ENCODE measurements around the gene CCDC71. TPM values are rescaled to one million over a fixed set of nuclear protein-coding genes. Genes with fewer than 3 reads are reported as not detected.
A peak's percentile ranks its signal among the peaks of the same experiment; 100 is the strongest.

Gene CCDC71
- total RNA-seq, 2 experiments from 2014 or later = 19.5 to 22.2 TPM

DNA sequence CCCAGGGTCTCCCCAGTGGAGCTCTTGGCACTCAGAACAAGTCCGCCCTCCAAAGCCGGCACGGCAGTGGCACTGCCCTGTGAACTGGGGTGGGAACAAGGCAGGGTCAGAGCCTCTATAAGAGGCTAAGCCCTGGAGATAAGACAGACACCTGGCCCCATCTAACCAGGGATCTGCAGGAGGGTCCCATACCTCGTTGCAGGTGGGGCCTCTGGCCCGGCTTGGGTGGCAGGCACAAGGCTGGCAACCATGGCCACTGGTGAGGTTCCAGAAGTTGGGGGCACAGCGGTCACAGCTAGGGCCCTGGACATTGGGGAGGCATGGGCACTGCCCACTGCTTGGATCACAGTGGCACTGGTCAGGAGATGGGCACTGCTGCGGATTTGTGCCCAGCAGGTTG, 41.9 kb downstream of the CCDC71 start:
- Mint-ChIP-seq H3K9me3 (ENCODE audit: low read depth) (no peaks in the 10 kb centered on the region), H3K4me3 (no peak overlapping the region), H3K27ac (no peak overlapping the region), H3K4me1 (peaks cover 15% of the 10 kb centered on the region), H3K27me3 (no peaks in the 10 kb centered on the region), H3K36me3 (ENCODE audit: low read depth) (no peaks in the 10 kb centered on the region)
- ChIA-PET CTCF (interaction anchor here (0.6 to 1.5 kb wide), 2 partner anchors 47 to 529 kb away, joined by 3 to 4 read pairs; partner anchors contain the start of gene KLHDC8B), POLR2A (no interaction called here)
- intact Hi-C loops (cut with DNase I, micrococcal nuclease) = loop anchor here in 1 of 2 experiments (5.0 kb wide), 1 partner anchor 822 kb away; the partner anchor contains the start of gene NME6
- no peak for ATAC-seq
- no peak for DNase-seq

GRCh38 chr3:49123687-49124086, 42.4 kb downstream of the CCDC71 start:
- ChIA-PET POLR2A (interaction anchor here (0.6 kb wide), 1 partner anchor 693 kb away, joined by 3 read pairs; no protein-coding TSS in a partner anchor), CTCF (interaction anchor here (1.5 kb wide), 1 partner anchor 48 kb away, joined by 4 read pairs; the partner anchor contains the start of gene KLHDC8B)
- peaks cover 5% of the 10 kb centered on the region for H3K36me3 Mint-ChIP-seq (ENCODE audit: low read depth)
- no peak overlapping the region for H3K27ac Mint-ChIP-seq
- H3K4me1 Mint-ChIP-seq = peaks cover 19% of the 10 kb centered on the region
- ATAC-seq = no peak
- no peak for DNase-seq
- no peaks in the 10 kb centered on the region for H3K27me3 Mint-ChIP-seq
- no peak overlapping the region for H3K4me3 Mint-ChIP-seq
- intact Hi-C loops (cut with DNase I, micrococcal nuclease) = loop anchor here in 1 of 2 experiments (5.0 kb wide), 1 partner anchor 821 kb away; the partner anchor contains the start of gene NME6
- H3K9me3 Mint-ChIP-seq (ENCODE audit: low read depth) = no peaks in the 10 kb centered on the region

DNA sequence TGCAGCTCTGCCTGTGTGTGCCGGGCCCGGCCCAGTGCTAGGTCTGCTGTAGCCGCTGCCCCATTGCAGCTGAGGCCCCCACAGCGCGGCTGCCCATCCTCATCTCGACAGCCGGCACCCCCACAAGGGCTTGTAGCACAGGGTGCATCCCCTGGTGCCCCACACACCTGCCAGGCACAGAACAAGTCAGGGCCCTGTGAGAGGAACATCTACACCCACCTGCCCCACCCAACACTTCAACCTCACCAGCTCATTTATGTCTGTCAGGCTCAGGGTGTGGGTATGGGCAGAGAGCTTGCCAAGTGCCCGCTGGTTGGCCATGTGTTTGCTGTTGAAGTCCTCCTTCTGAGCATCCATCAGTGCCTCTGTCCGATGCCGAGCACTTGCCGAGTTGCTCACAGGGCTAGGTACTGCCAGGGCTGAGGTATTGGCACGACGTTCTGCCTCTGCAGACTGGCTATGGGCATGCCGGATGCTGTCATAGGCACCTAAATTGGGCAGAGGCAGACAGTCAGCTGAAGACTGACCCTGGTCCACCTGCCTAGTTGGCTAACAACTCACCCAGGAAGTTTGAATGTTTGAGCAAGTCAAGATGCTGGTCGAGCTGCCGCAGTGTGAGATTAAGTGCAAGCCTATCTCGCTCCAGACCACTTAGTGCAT, 43.1 kb downstream of the CCDC71 start:
- DNase-seq = no peak

GRCh38 chr3:49122451-49122850, 43.7 kb downstream of the CCDC71 start:
- peaks cover 11% of the 10 kb centered on the region for H3K36me3 Mint-ChIP-seq (ENCODE audit: low read depth)
- no peaks in the 10 kb centered on the region for H3K27me3 Mint-ChIP-seq
- H3K9me3 Mint-ChIP-seq (ENCODE audit: low read depth) = no peaks in the 10 kb centered on the region
- CTCF ChIA-PET = interaction anchor here (1.6 kb wide), 1 partner anchor 42 kb away, joined by 5 read pairs; no protein-coding TSS in a partner anchor
- DNase-seq (no peak), ATAC-seq (no peak)
- H3K4me1 Mint-ChIP-seq = peaks cover 19% of the 10 kb centered on the region
- POLR2A ChIA-PET = no interaction called here
- no peak overlapping the region for H3K27ac Mint-ChIP-seq
- H3K4me3 Mint-ChIP-seq = no peak overlapping the region
- intact Hi-C loops (cut with DNase I, micrococcal nuclease) = loop anchor here in 1 of 2 experiments (5.0 kb wide), 1 partner anchor 820 kb away; the partner anchor contains the start of gene NME6

More for the DNA sequence above, 43.1 kb downstream of the CCDC71 start:
- ATAC-seq = no peak
- intact Hi-C loops (cut with DNase I, micrococcal nuclease) = loop anchor here in 1 of 2 experiments (5.0 kb wide), 1 partner anchor 821 kb away; the partner anchor contains the start of gene NME6
- Mint-ChIP-seq H3K4me1 (peaks cover 19% of the 10 kb centered on the region), H3K27ac (no peak overlapping the region), H3K4me3 (no peak overlapping the region), H3K27me3 (no peaks in the 10 kb centered on the region), H3K9me3 (ENCODE audit: low read depth) (no peaks in the 10 kb centered on the region), H3K36me3 (ENCODE audit: low read depth) (peaks cover 7% of the 10 kb centered on the region)
- ChIA-PET POLR2A (interaction anchor here (0.6 kb wide), 1 partner anchor 694 kb away, joined by 3 read pairs; no protein-coding TSS in a partner anchor), CTCF (interaction anchor here (1.5 to 1.6 kb wide), 2 partner anchors 41 to 49 kb away, joined by 4 to 5 read pairs; partner anchors contain the start of gene KLHDC8B)

DNA sequence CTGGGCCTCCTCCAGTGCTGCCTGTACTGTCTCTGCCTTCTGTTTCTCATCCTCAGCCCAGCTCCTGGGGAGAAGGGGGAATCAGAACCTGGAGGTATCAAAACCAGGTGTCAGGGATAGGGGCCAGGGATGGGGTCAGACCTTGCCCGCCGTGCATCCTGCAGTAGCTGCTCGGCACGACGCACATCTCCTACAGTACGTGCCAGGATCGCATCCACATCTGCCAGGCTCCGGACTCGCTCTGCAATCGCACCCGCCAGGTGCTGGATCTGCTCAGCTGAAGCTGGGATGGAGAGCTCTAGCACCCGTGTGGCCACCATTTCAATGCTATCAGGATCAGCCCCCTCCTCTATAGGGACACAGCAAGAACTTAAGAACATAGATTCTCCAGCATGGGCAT, 44.1 kb downstream of the CCDC71 start:
- Mint-ChIP-seq H3K36me3 (ENCODE audit: low read depth) (peaks cover 11% of the 10 kb centered on the region), H3K9me3 (ENCODE audit: low read depth) (no peaks in the 10 kb centered on the region), H3K4me1 (peaks cover 19% of the 10 kb centered on the region), H3K4me3 (no peak overlapping the region), H3K27me3 (no peaks in the 10 kb centered on the region), H3K27ac (peak overlapping the region; percentile 38)
- DNase-seq (no peak), ATAC-seq (no peak)
- intact Hi-C loops (cut with DNase I, micrococcal nuclease) = loop anchor here in 1 of 2 experiments (5.0 kb wide), 1 partner anchor 820 kb away; the partner anchor contains the start of gene NME6
- ChIA-PET POLR2A (no interaction called here), CTCF (interaction anchor here (1.6 kb wide), 1 partner anchor 42 kb away, joined by 5 read pairs; no protein-coding TSS in a partner anchor)

DNA sequence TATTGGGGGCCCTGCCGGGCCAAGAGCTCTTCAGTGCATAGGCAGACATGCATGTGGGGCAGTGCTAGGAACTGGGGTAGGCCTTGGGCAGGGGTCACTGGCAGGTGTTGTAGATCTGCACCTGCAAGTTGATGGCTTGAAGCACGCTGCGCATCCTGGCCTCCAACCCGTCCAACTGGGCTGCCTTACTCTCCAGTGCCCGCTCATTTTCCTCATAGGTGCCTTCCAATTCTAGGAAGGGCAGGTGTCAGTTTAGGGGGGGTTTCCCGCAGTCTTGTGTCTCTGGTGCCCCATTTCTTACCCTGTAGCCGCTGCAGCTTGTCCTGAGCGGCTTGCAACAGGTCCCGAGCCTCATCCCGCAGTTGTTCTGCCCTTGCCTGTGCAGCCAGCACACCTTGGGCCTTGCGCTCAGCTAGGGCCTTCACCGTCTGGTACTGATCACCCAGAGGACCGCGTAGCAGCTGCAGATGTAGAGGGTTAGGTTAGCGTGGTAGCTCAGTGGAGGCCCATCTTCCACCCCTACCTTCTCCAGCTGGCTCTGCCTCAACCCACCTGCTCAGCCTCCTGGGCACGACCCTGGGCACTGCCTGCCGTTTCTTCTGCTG, 44.9 kb downstream of the CCDC71 start:
- Mint-ChIP-seq H3K27me3 (no peaks in the 10 kb centered on the region), H3K36me3 (ENCODE audit: low read depth) (peaks cover 15% of the 10 kb centered on the region), H3K4me1 (peaks cover 19% of the 10 kb centered on the region), H3K4me3 (peak overlapping the region; percentile 87), H3K27ac (peak overlapping the region; percentile 64), H3K9me3 (ENCODE audit: low read depth) (no peaks in the 10 kb centered on the region)
- CTCF ChIA-PET = interaction anchor here (1.0 to 3.3 kb wide), 5 partner anchors 16 to 49 kb away, joined by 4 to 26 read pairs (median 5); partner anchors contain the start of gene QRICH1
- no peak for DNase-seq
- ATAC-seq = no peak
- POLR2A ChIA-PET = interaction anchor here (0.7 to 1.5 kb wide), 4 partner anchors 12 to 404 kb away, joined by 4 to 22 read pairs (median 4); partner anchors contain the start of genes IP6K2 and QRICH1
- intact Hi-C loops (cut with DNase I, micrococcal nuclease) = loop anchor here (2.0 to 5.0 kb wide), 3 partner anchors 16 to 819 kb away; partner anchors contain the start of genes IMPDH2 (in 1 of the 2), NME6 (in 1 of the 2) and QARS1 (in 1 of the 2)

- Mint-ChIP-seq H3K4me3 (peak within 1 kb of the TSS; percentile 87), H3K9me3 (ENCODE audit: low read depth) (no peaks in the 10 kb centered on the region), H3K36me3 (ENCODE audit: low read depth) (peaks cover 21% of the 10 kb centered on the region), H3K27me3 (no peaks in the 10 kb centered on the region), H3K27ac (peak within 1 kb of the TSS; percentile 88), H3K4me1 (peaks cover 19% of the 10 kb centered on the region)
- intact Hi-C loops (cut with DNase I, micrococcal nuclease) = loop anchor here (1.0 to 5.0 kb wide), 13 partner anchors 16 to 818 kb away; partner anchors contain the start of genes QARS1 (in 2 of the 2), QRICH1 (in 2 of the 2), APEH (in 1 of the 2) and C3orf62 (in 1 of the 2)
- DNase-seq (peak; percentile 97), ATAC-seq (peak; percentile 97)
- ChIA-PET POLR2A (interaction anchor here (0.6 to 1.5 kb wide), 5 partner anchors 11 to 404 kb away, joined by 4 to 22 read pairs (median 4); partner anchors contain the start of genes IP6K2 and QRICH1), CTCF (interaction anchor here (1.0 to 3.3 kb wide), 4 partner anchors 15 to 50 kb away, joined by 4 to 26 read pairs (median 6); partner anchors contain the start of gene QRICH1)
Observed at GRCh38 chr3:49120438-49121131, 45.5 kb downstream of the CCDC71 start, which contains the start of gene USP19. Gene USP19, minus strand, starts transcription at chr3:49120823. Its CDS starts 1,678 bp downstream, at chr3:49119145.

GRCh38 chr3:49120096-49120437, 46.1 kb downstream of the CCDC71 start:
- no peaks in the 10 kb centered on the region for H3K9me3 Mint-ChIP-seq (ENCODE audit: low read depth)
- CTCF ChIA-PET = interaction anchor here (1.0 to 3.3 kb wide), 5 partner anchors 14 to 98 kb away, joined by 3 to 26 read pairs (median 4); partner anchors contain the start of genes NDUFAF3 and QRICH1
- POLR2A ChIA-PET = interaction anchor here (0.6 to 1.5 kb wide), 2 partner anchors 26 to 69 kb away, joined by 16 to 22 read pairs; partner anchors contain the start of gene QRICH1
- peak overlapping the region; percentile 88 for H3K27ac Mint-ChIP-seq
- ATAC-seq = no peak
- no peaks in the 10 kb centered on the region for H3K27me3 Mint-ChIP-seq
- H3K4me3 Mint-ChIP-seq = peak overlapping the region; percentile 87
- DNase-seq = no peak
- intact Hi-C loops (cut with DNase I, micrococcal nuclease) = loop anchor here (1.0 to 5.0 kb wide), 13 partner anchors 15 to 818 kb away; partner anchors contain the start of genes QARS1 (in 2 of the 2), QRICH1 (in 2 of the 2), APEH (in 1 of the 2) and C3orf62 (in 1 of the 2)
- peaks cover 26% of the 10 kb centered on the region for H3K36me3 Mint-ChIP-seq (ENCODE audit: low read depth)
- H3K4me1 Mint-ChIP-seq = peaks cover 19% of the 10 kb centered on the region

DNA sequence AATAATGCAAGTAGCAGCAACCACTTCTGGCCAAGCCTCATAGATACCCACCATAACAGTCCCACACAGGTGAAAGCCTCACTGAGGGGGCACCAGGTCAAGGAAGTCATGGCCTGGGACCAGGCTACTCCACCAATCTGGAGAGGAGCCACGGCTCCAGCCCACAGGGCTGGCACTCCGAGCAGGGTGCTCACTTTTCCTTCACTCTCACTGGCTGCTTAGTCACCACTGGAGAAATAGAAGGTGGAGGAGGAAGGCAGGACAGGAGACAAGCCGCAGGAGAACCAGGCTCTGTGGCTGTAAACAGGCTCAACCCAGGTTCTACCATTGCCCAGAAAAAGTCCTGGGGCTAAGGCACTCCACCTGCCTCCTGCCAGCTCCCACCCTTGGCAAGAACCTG, 46.7 kb downstream of the CCDC71 start:
- H3K4me1 Mint-ChIP-seq = peaks cover 19% of the 10 kb centered on the region
- H3K9me3 Mint-ChIP-seq (ENCODE audit: low read depth) = no peaks in the 10 kb centered on the region
- H3K4me3 Mint-ChIP-seq = peak overlapping the region; percentile 87
- H3K36me3 Mint-ChIP-seq (ENCODE audit: low read depth) = peaks cover 27% of the 10 kb centered on the region
- DNase-seq (no peak), ATAC-seq (no peak)
- no peaks in the 10 kb centered on the region for H3K27me3 Mint-ChIP-seq
- H3K27ac Mint-ChIP-seq = no peak overlapping the region
- ChIA-PET CTCF (interaction anchor here (1.1 to 3.3 kb wide), 3 partner anchors 14 to 98 kb away, joined by 3 to 26 read pairs (median 7); partner anchors contain the start of genes NDUFAF3 and QRICH1), POLR2A (no interaction called here)
- intact Hi-C loops (cut with DNase I, micrococcal nuclease) = no loop called here

GRCh38 chr3:49119036-49119435, 47.1 kb downstream of the CCDC71 start:
- ATAC-seq = no peak
- Mint-ChIP-seq H3K36me3 (ENCODE audit: low read depth) (peaks cover 28% of the 10 kb centered on the region), H3K27me3 (no peaks in the 10 kb centered on the region), H3K4me1 (peaks cover 19% of the 10 kb centered on the region), H3K4me3 (peak overlapping the region; percentile 87), H3K9me3 (ENCODE audit: low read depth) (no peaks in the 10 kb centered on the region), H3K27ac (no peak overlapping the region)
- CTCF ChIA-PET = interaction anchor here (1.1 to 3.3 kb wide), 3 partner anchors 13 to 97 kb away, joined by 3 to 26 read pairs (median 7); partner anchors contain the start of genes NDUFAF3 and QRICH1
- POLR2A ChIA-PET = interaction anchor here (0.7 kb wide), 1 partner anchor 16 kb away, joined by 4 read pairs; no protein-coding TSS in a partner anchor
- DNase-seq = no peak
- intact Hi-C loops (cut with DNase I, micrococcal nuclease) = no loop called here
